Stimulated activated CD4-positive, alpha-beta T cell treated with anti-CD3 and anti-CD28 coated beads, Interleukin-4, amount 100 ng/mL, for 48 hours (primary cell): ENCODE results near the gene MAP3K9.

ENCODE experiments used
- DNase-seq, 2 donors: peaks; one replicate each; pipeline ENCODE4 v3.0.0-alpha.2; 2020; ENCODE audit warnings: low read depth in 2 of 2

MAP3K9 gene

DNA sequence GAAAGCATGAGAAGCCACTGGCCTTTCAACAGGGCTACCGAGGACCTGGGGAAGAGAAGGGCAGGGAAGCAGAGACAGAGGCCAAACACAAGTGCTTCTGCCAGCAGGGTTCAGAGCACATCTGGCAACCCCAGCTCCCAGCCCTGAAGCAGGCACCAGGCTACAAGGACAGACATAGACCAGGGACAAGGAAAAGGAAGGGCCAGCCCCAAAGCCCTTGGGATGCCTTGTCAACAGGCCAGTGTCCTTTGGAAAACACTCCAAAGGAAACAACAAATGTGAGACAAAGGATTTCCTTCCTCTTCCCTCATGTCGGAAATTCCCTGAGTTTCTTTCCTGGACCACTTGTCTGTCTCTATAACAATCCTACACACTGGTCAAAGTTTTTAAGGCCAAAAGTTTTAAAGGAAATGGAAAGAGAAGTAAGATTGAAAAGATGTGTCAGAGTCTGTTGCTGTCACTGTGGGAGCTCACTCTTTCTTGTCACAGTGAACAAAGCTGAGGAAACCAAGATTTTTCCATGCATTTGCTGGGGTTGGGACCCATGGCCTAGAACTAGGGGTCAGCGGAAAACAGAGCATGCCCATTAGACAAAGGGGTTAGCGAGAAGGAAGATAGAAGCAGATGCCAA, 108.2 kb downstream of the MAP3K9 start:
- DNase-seq = no peak

DNA sequence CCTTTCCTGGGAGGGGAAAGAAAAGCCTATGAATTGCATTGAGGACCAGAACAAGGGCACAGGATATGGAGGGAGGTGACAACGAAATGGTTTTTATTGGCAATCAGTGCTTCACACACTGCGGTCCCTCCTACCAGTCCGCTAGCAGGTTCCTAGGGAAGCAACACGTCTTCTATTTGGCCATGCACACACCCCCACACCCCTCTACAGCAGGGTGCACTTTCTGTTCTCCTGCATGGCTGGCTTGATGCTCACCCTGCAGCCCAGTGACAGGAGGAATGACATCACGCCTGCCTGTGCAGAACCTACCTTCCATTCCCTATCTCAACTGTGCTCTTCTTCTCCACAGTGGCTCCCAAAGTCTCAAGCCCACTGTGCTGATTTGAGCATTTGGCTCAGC, 109.7 kb downstream of the MAP3K9 start:
- no peak for DNase-seq

DNA sequence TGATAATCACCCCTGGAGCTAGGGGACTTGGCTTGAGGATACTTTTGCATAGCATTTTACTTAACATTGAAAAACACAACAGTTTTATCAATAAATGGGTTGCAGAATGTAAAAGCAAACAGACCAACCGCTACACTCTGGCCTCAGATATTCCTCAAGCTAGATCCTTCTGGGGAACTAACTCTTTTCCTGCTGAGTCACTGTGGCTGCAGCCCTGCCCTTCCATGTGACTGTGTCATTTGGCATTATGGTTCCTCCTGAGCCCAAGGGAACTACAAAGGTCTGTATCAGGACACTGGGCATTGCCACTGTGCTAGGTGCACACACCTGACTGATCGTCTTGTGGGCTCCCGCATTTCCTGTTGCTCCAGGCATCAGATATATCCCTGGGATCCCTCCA, 111.0 kb downstream of the MAP3K9 start:
- no peak for DNase-seq

DNA sequence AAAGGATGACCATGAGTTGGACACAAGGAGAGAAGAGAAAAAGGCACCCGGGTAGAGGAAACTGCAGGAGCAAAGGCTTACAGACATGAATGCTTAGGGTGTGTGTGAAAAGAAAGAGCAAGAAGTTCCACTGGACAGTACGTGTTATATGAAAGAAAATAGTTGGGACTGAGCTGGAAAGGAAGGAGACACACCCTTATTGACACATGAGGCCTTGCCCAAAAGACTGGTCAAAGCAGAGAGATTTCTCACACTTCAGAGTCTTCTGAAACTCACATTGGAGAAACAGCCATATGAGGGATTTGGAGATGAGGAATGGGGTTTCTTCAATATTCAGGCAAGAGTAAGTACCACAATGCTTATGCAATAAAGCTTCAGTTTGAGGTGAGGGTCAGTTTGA, 111.6 kb downstream of the MAP3K9 start:
- DNase-seq = no peak

DNA sequence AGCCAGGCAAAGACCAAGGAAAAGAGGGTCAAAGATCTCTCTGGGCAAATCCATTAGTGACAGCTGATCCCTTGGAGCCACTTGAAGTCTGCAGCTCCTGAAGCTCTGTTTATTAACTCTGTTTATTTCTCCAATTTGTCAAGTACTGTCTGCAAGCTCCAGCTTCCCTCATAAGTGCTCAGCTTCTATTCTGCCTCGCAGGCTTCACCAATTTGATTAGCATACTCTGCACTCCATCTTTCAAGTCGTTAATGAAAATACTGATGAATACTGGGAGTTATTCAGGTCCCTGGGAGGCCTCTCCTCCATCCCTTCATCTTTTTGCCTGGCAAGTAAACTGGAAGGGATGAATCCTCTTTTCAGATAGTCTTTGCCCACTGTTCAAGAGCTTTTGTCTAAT, 113.3 kb downstream of the MAP3K9 start:
- DNase-seq = no peak

DNA sequence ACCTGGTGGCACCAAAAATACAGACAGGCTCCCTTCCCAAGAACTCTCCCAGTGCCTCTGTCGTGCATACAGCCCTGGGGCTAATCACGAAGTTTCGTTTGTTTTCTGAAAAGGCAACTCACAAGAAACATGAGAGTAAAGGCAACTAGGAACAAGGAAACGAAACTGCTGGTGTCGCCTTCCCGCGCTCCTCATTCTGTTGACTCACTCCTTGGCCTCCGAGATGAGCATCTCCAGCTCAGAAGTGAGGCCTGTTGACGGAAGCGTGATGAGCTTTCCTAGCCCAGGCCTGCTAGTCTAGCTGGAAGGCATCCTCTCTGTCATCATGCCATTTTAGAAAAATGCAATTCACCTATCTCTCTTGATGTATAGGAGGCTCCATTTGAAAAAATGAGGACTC, 117.1 kb downstream of the MAP3K9 start:
- DNase-seq = no peak

DNA sequence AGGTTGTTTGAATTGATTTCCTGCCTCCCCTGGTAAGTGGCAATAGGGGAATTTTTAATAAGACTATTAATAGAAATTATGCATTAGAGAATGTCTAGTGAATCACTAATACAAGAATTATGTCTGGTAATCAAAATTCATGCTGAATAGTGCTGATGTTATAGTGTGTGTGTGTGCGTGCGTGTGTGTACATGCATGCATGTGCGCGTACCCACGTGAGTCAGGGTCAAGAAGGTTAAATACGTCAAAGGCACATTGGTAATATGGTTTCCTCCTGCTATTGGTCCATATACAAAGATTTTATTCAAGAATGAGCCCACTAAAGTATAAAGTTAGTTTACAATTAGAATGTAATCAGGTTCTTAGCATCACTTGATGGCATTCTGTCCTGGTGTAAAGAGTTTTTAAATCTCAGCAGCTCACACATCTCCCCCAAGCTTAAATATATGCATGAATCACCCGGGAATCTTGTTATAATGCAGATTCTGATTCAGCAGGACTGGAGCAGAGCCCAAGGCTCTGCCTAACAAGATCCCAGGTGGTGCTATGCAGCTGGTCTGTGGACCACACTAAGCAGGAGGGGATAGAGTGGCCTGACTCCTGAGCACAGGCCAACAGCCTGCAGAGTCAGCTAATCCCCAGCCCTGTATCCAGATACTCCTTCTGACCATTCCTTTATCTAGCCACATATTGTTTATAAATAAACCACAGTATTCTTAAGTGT, 123.7 kb downstream of the MAP3K9 start:
- DNase-seq = no peak

DNA sequence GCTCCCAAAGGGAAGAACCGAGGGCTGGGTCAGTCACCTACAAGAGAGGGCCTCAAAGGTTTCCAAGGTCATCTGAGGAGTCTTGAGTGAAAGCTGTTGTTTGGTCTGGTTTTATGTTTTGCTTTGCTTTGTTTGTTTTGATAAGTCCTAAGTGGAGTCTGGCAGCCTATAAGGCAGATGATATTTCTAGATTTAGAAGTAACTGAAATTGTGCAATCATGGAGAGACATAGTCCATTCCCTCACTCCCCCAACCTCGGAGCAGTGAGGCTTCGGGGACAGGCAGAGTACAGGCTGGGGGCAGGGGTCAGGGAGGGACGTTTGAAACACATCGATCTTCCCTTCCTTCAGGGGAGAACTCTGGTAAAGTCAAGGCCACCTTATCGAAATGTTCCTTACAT, 125.3 kb downstream of the MAP3K9 start:
- DNase-seq = no peak

DNA sequence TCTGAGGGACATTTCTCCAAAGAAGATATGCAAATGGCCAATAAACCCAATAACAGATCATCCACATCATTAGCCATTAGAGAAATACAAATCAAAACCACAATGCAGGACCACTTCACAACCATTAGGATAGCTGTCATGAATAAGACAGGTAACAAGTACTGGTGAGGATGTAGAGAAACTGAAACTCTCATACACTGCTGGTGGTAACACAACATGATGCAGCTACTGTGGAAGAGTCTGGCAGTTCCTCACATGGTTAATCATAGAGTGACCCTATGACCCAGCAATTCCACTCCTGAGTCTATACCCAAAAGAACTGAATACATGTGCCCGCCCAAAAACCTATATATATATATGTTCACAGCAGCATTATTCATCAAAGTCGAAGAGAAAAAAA, 128.6 kb downstream of the MAP3K9 start:
- DNase-seq = no peak

DNA sequence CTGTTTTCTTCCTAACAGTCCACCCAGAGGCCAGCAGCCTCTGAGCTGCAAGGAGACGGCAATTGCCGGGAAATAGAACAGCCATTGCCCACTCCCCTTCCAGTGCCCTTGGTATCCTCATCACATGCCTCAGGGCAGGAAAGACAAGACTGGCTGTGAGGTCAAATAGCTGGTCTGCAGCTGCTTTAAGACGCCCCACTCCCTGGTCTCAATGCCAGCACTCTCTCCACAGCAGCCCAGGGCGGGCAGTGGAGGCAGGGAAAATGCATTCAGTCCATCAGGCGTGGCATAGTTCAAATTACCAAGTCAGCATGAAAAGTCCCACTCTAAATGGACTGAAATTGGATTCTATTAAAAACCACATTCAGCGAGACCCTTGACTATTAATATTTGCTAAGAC, 132.0 kb downstream of the MAP3K9 start:
- DNase-seq = no peak
